ENCODE measurements around the gene EPHB1.

Gene EPHB1

DNA sequence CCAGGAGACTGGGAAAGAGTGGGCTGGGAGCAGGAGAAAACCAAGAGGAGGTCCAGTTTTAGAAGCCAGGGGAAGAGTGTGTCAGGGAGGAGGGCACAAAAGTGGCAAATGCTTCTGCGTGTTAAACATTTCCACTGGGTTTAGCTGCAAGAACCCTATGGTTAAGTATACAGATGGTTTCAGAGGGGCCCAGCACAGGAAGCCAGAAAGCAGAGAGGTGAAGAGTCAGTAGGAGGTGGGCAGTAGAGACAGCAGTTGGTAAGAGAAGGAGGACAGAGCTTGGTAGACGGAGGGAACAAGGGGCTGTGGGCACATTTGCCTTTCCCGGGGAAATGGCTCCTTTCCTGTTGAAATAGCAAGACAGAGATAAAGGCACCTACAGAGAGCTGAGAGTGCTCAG is 133.8 kb downstream of the EPHB1 start:
- Histone ChIP-seq H3K4me2 (ENCODE audit: low read length) (no peak overlapping the region), H3F3A (ENCODE audit: insufficient read depth, low read length) (no peaks in the 10 kb centered on the region), H3K4me3 (ENCODE audit: low read depth, low read length, poor library complexity, severe bottlenecking) (no peak overlapping the region), H3K4me1 (ENCODE audit: insufficient read depth, low read length, severe bottlenecking) (no peaks in the 10 kb centered on the region), H3K9me2 (ENCODE audit: low read depth, low read length) (no peaks in the 10 kb centered on the region), H3K9me3 (ENCODE audit: low read length) (peaks cover 5% of the 10 kb centered on the region; the same call in 1 of the 2 replicates), H2AFZ (ENCODE audit: low read length) (no peak overlapping the region), H3K36me3 (ENCODE audit: insufficient read depth, low read length) (no peaks in the 10 kb centered on the region), H3K27me3 (ENCODE audit: insufficient read depth, low read length) (no peaks in the 10 kb centered on the region), H3K9ac (ENCODE audit: low read length) (no peak overlapping the region), H3K27ac (ENCODE audit: low read depth, low read length, poor library complexity, severe bottlenecking) (no peak overlapping the region), H3K79me2 (ENCODE audit: insufficient read depth, low read length) (no peaks in the 10 kb centered on the region), H4K20me1 (ENCODE audit: insufficient read depth, low read length) (no peaks in the 10 kb centered on the region)
- TF ChIP-seq EZH2 (IDR thresholded peaks at IDR 0.05; ENCODE audit: borderline replicate concordance, low read length) = no peak
- TF ChIP-seq, protein P1, sequence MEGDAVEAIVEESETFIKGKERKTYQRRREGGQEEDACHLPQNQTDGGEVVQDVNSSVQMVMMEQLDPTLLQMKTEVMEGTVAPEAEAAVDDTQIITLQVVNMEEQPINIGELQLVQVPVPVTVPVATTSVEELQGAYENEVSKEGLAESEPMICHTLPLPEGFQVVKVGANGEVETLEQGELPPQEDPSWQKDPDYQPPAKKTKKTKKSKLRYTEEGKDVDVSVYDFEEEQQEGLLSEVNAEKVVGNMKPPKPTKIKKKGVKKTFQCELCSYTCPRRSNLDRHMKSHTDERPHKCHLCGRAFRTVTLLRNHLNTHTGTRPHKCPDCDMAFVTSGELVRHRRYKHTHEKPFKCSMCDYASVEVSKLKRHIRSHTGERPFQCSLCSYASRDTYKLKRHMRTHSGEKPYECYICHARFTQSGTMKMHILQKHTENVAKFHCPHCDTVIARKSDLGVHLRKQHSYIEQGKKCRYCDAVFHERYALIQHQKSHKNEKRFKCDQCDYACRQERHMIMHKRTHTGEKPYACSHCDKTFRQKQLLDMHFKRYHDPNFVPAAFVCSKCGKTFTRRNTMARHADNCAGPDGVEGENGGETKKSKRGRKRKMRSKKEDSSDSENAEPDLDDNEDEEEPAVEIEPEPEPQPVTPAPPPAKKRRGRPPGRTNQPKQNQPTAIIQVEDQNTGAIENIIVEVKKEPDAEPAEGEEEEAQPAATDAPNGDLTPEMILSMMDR (IDR thresholded peaks at IDR 0.05; ENCODE audit: low read length) = no peak

DNA sequence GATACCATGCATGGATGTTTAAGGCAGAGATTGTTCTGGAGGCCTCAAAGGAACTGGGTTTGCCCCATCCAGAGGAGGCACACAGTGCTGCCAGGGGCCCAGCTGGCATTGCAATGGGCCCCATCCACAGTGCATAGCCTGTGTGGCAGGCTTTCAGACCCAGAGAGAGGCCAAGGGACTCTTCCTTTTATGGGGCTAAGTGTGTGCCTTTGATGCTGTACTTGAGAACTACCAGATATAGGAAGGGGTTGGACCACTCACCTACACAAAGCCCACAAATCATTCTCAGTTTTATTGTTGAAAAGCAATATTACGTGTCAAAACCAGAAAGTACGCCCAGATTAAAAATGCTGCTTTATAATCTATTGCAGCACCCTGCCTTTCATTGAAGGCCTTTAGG is 134.9 kb downstream of the EPHB1 start:
- H4K20me1 ChIP-seq (ENCODE audit: insufficient read depth, low read length) = no peaks in the 10 kb centered on the region

DNA sequence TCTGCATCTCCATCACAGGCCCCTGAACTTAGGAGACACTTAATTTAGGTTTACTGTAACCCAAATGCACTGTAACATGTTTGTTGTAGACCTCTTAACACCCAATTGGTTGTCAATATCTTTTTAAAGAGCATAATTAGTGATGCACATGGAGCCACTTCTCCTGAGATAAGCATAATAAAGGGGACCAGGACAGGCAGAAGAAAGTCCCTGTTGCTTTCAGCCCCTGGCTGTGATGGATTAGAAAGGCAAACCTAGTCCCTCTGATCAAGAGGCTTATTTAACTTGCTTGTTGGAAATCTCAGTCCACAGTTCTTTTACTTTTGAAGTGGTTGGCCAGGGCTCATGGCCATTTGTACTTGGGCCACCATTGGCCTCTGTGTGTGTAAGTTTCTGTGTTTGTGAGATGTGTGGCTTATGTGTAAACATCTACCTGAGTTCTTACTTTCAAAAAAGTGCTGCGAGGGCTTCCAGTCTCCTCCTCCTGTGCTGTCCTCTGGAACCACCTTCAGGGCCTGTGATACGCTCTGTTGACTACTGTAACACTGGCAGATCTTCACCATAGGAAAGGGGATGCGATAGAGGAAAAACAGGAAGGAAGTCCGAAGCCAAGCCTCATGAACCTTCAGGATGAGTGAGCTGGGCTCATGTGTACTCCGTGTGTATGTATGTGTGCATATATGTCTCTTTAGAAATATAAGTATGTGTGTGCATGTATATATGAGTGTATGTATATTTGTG is 136.2 kb downstream of the EPHB1 start:
- H3K27me3 ChIP-seq (ENCODE audit: insufficient read depth, low read length) = 0 out of 2 replicates have a peak, but pooled peaks cover 3% of the 10 kb centered on the region
- H2AFZ ChIP-seq (ENCODE audit: low read length) = no peak overlapping the region
- TF ChIP-seq, protein P1 (IDR thresholded peaks at IDR 0.05; ENCODE audit: low read length) = no peak
- no peaks in the 10 kb centered on the region for H4K20me1 ChIP-seq (ENCODE audit: insufficient read depth, low read length)
- H3K9me3 ChIP-seq (ENCODE audit: low read length) = no peaks in the 10 kb centered on the region
- no peak overlapping the region for H3K27ac ChIP-seq (ENCODE audit: low read depth, low read length, poor library complexity, severe bottlenecking)
- no peaks in the 10 kb centered on the region for H3K36me3 ChIP-seq (ENCODE audit: insufficient read depth, low read length)
- H3K4me1 ChIP-seq (ENCODE audit: insufficient read depth, low read length, severe bottlenecking) = no peaks in the 10 kb centered on the region
- no peak overlapping the region for H3K4me3 ChIP-seq (ENCODE audit: low read depth, low read length, poor library complexity, severe bottlenecking)
- no peak overlapping the region for H3K4me2 ChIP-seq (ENCODE audit: low read length)
- H3F3A ChIP-seq (ENCODE audit: insufficient read depth, low read length) = no peaks in the 10 kb centered on the region
- no peaks in the 10 kb centered on the region for H3K79me2 ChIP-seq (ENCODE audit: insufficient read depth, low read length)
- H3K9me2 ChIP-seq (ENCODE audit: low read depth, low read length) = no peaks in the 10 kb centered on the region
- no peak overlapping the region for H3K9ac ChIP-seq (ENCODE audit: low read length)

More for the DNA sequence above, 134.9 kb downstream of the EPHB1 start:
- no peaks in the 10 kb centered on the region for H3K9me3 ChIP-seq (ENCODE audit: low read length)
- H3K4me1 ChIP-seq (ENCODE audit: insufficient read depth, low read length, severe bottlenecking) = no peaks in the 10 kb centered on the region
- TF ChIP-seq, protein P1 (IDR thresholded peaks at IDR 0.05; ENCODE audit: low read length) = no peak
- no peak for TF ChIP-seq EZH2 (IDR thresholded peaks at IDR 0.05; ENCODE audit: borderline replicate concordance, low read length)
- H3K4me3 ChIP-seq (ENCODE audit: low read depth, low read length, poor library complexity, severe bottlenecking) = no peak overlapping the region
- no peak overlapping the region for H2AFZ ChIP-seq (ENCODE audit: low read length)
- no peak overlapping the region for H3K9ac ChIP-seq (ENCODE audit: low read length)
- no peak overlapping the region for H3K27ac ChIP-seq (ENCODE audit: low read depth, low read length, poor library complexity, severe bottlenecking)
- no peaks in the 10 kb centered on the region for H3K9me2 ChIP-seq (ENCODE audit: low read depth, low read length)
- no peaks in the 10 kb centered on the region for H3K79me2 ChIP-seq (ENCODE audit: insufficient read depth, low read length)
- no peak overlapping the region for H3K4me2 ChIP-seq (ENCODE audit: low read length)
- H3F3A ChIP-seq (ENCODE audit: insufficient read depth, low read length) = no peaks in the 10 kb centered on the region
- no peaks in the 10 kb centered on the region for H3K27me3 ChIP-seq (ENCODE audit: insufficient read depth, low read length)
- no peaks in the 10 kb centered on the region for H3K36me3 ChIP-seq (ENCODE audit: insufficient read depth, low read length)
